Effector memory CD8-positive, alpha-beta T cell (primary cell): ENCODE data around the gene GSE1.

Experiments
- ATAC-seq: fragments of 150-1000 bp; cut with Tn5 transposase; replicated peaks from 2 replicates; pipeline ENCODE4 v1.10.0; 2021; ENCODE audit warnings: mild to moderate bottlenecking, moderate library complexity
- DNase-seq, 3 experiments: peaks; one replicate each; pipeline ENCODE4 v3.0.0; 2021
- H3K27ac Mint-ChIP-seq, 2 donors: one replicate each; pipeline ENCODE4 v1.8.0; 2022; ENCODE audit warnings: mild to moderate bottlenecking in 2 of 2, mixed read lengths in 2 of 2, moderate library complexity in 2 of 2
- H3K27me3 Mint-ChIP-seq, 2 donors: one replicate each; pipeline ENCODE4 v1.8.0; 2022; ENCODE audit warnings: mixed read lengths in 2 of 2
- H3K36me3 Mint-ChIP-seq: one replicate; pipeline ENCODE4 v1.8.0; 2022; ENCODE audit warnings: mild to moderate bottlenecking, moderate library complexity, mixed read lengths; ENCODE audit not compliant: insufficient read depth
- H3K4me1 Mint-ChIP-seq, 2 donors: one replicate each; pipeline ENCODE4 v1.8.0; 2022; ENCODE audit warnings: low read depth in 2 of 2, mixed read lengths in 2 of 2
- H3K4me3 Mint-ChIP-seq, 2 donors: one replicate each; pipeline ENCODE4 v1.8.0; 2022; ENCODE audit warnings: mild to moderate bottlenecking in 2 of 2, mixed read lengths in 2 of 2, moderate library complexity in 2 of 2
- H3K9me3 Mint-ChIP-seq, 2 donors: one replicate each; pipeline ENCODE4 v1.8.0; 2022; ENCODE audit warnings: mixed read lengths in 2 of 2

GSE1 gene

DNA sequence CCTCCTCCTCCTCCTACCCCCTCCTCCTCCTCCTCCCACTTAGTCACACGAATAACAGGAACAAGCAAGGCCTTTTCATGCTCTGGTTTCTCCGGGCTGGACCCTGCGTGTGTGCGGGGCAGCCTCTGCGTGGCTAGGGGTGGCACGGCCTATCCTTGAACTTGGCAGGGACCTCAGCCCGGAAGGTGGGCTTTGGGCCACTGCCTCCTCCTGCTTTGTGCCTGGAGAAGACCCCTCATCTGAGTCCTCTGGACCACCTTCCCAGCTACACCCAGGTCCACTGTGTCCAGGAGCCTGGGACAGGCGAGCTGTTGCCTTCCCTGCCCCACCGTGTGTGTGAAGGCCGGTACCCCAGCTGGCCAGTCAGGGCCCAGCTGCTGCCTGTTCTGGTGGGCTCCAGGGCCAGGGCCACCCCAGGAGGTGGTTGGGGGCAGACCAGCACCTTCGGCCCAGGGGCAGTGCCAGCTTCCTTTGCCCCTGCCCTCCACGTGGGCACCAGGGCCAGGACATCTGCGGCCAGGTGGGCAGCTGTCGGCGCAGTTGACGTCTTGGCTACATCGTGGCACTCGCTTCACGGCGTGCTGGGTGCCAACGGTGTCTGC is 40.3 kb downstream of the GSE1 start:
- peaks cover 42% of the 10 kb centered on the region for H3K36me3 Mint-ChIP-seq
- no peaks in the 10 kb centered on the region for H3K9me3 Mint-ChIP-seq
- H3K27ac Mint-ChIP-seq = peak overlapping the region in 1 of 2 donors; percentile 35
- no peak overlapping the region for H3K4me3 Mint-ChIP-seq
- ATAC-seq = no peak
- no peaks in the 10 kb centered on the region for H3K27me3 Mint-ChIP-seq
- DNase-seq = no peak
- peaks cover 5 to 6% of the 10 kb centered on the region in 2 donors for H3K4me1 Mint-ChIP-seq

- Mint-ChIP-seq H3K36me3 (peaks cover 39% of the 10 kb centered on the region), H3K9me3 (no peaks in the 10 kb centered on the region), H3K4me1 (peaks cover 0 to 2% of the 10 kb centered on the region in 2 donors), H3K27me3 (no peaks in the 10 kb centered on the region), H3K4me3 (no peak overlapping the region), H3K27ac (peak overlapping the region; percentile 35 to 49)
- DNase-seq = no peak
- ATAC-seq = no peak
Observed at GRCh38 chr16:85654251-85655095, 41.4 kb downstream of the GSE1 start.

DNA sequence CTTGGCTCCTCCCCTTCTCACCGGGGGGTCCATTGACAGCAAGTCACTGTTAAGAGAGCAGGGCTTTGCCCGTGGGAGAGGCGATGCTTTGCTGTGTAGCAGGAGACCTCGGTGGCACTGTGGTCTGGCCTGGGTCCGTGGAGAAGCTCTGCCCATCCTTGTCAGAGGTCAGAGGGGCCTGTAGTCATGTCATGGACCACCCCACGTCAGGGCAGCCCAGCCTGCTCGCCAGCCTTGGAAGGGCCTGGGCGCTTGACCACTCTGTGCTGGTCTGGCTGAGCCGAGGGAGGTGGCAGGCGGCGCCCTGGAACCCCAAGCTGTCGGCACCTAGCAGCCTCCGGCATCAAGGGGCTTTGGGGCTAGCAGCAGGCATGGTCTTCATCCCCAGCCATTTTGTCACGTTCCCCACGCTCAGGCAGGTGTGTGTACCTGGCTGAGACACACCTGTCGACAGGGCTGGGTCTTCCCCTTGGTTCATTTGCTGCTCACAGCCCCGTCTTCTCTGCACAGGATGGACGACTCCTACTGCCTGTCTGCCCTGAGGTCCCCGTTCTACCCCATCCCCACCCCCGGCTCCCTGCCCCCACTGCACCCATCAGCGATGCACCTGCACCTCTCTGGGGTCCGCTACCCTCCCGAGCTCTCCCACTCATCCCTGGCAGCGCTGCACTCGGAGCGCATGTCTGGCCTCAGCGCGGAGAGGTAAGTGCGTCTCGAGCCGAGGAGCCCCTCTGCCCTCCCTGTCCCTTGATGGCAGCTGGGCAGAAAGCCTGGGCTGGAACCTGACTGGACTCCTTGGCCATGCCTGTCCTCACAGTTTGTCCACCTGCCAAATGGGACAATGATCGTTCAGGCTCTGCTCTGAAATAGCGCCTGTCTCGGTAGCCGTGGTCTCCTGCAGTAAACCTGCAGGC is 42.4 kb downstream of the GSE1 start:
- ATAC-seq (no peak), DNase-seq (no peak)
- Mint-ChIP-seq H3K27ac (peak overlapping the region in 1 of 2 donors; percentile 12), H3K4me3 (no peak overlapping the region), H3K4me1 (peaks cover 4 to 5% of the 10 kb centered on the region in 2 donors), H3K9me3 (no peaks in the 10 kb centered on the region), H3K27me3 (no peaks in the 10 kb centered on the region), H3K36me3 (peaks cover 44% of the 10 kb centered on the region)

GRCh38 chr16:85656351-85657266 is 43.5 kb downstream of the GSE1 start:
- ATAC-seq = no peak
- H3K36me3 Mint-ChIP-seq = peaks cover 48% of the 10 kb centered on the region
- peaks cover 4 to 5% of the 10 kb centered on the region in 2 donors for H3K4me1 Mint-ChIP-seq
- no peak for DNase-seq
- H3K9me3 Mint-ChIP-seq = no peaks in the 10 kb centered on the region
- no peak overlapping the region for H3K4me3 Mint-ChIP-seq
- H3K27ac Mint-ChIP-seq = no peak overlapping the region
- no peaks in the 10 kb centered on the region for H3K27me3 Mint-ChIP-seq

DNA sequence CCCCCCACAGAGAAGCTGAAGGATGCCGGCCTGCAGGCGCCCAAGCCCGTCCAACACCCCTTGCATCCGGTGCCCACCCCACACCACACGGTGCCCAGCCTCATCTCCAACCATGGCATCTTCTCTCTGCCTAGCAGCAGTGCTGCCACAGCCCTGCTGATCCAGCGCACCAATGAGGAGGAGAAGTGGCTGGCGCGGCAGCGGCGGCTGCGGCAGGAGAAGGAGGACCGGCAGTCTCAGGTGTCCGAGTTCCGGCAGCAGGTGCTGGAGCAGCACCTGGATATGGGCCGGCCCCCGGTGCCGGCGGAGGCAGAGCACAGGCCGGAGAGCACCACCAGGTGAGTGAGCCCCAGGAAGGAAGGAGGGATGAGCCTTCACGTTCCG is 44.1 kb downstream of the GSE1 start:
- no peak for ATAC-seq
- H3K4me3 Mint-ChIP-seq = no peak overlapping the region
- H3K36me3 Mint-ChIP-seq = peaks cover 52% of the 10 kb centered on the region
- no peaks in the 10 kb centered on the region for H3K9me3 Mint-ChIP-seq
- H3K27ac Mint-ChIP-seq = no peak overlapping the region
- H3K27me3 Mint-ChIP-seq = no peaks in the 10 kb centered on the region
- peaks cover 4 to 5% of the 10 kb centered on the region in 2 donors for H3K4me1 Mint-ChIP-seq
- DNase-seq = no peak

- no peak for ATAC-seq
- no peak for DNase-seq
- Mint-ChIP-seq H3K27ac (peak overlapping the region in 1 of 2 donors; percentile 53), H3K36me3 (peaks cover 48% of the 10 kb centered on the region), H3K27me3 (no peaks in the 10 kb centered on the region), H3K9me3 (no peaks in the 10 kb centered on the region), H3K4me3 (no peak overlapping the region), H3K4me1 (peaks cover 2 to 5% of the 10 kb centered on the region in 2 donors)
Observed at GRCh38 chr16:85657996-85658395, 44.9 kb downstream of the GSE1 start.

DNA sequence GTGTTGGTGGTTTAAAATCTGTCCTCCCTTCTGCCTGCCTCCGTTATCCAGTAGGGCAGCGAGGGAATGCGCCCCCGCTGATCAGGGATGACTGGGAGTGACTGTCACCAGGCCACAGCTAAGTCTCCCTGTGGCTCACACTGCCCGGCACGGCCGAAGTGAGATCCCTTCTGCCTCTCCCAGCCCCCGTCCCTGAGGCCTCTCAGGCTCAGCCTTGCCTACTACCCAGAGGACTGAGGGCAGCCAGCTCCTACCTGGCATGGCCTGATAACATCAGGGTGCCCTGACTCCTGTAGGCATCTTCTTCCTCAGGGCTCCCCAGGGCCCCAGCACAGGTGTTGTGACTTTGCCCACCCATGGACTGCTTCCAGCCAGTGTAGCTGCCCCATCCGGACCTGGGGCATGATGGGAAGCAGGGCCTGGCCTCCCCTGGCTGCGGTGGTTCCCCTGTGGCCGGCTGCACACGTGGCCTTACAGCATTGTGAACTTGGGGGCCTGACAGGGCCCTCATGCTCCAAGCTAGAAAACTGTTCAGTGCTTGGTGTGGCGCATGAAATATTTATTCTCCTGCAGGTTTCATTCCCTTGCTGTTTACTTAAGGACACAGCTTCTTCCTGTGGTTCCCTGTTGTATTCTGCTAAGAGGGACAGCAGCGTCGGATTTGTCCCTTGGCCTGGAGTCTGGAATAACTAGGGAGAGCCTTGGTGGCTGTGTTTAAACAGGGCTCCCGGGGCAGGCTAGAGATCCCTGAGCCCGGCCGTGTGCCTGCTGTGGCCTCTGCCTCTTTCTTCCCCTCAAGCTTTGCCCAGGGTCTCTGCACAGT is 45.6 kb downstream of the GSE1 start:
- no peak for DNase-seq
- Mint-ChIP-seq H3K9me3 (no peaks in the 10 kb centered on the region), H3K27me3 (no peaks in the 10 kb centered on the region), H3K27ac (peak overlapping the region in 1 of 2 donors; percentile 53), H3K4me3 (no peak overlapping the region), H3K4me1 (peaks cover 2 to 5% of the 10 kb centered on the region in 2 donors), H3K36me3 (peaks cover 54% of the 10 kb centered on the region)
- no peak for ATAC-seq

DNA sequence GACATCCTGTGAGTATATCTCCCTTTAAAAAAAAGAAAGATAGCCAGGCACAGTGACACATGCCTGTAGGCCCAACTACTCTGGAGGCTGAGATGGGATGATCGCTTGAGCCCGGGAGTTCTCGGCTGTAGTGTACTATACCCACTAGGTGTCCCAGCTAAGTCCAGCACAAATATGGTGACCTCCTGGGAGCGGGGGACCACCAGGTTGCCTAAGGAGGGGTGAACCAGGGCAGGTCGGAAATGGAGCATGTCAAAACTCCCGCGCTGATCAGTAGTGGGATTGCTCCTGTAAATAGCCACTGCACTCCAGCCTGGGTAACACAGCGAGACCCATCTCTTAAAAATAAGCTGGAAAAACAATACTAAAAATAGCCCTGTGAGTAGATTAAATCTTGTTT is 46.2 kb downstream of the GSE1 start:
- H3K36me3 Mint-ChIP-seq = peaks cover 57% of the 10 kb centered on the region

DNA sequence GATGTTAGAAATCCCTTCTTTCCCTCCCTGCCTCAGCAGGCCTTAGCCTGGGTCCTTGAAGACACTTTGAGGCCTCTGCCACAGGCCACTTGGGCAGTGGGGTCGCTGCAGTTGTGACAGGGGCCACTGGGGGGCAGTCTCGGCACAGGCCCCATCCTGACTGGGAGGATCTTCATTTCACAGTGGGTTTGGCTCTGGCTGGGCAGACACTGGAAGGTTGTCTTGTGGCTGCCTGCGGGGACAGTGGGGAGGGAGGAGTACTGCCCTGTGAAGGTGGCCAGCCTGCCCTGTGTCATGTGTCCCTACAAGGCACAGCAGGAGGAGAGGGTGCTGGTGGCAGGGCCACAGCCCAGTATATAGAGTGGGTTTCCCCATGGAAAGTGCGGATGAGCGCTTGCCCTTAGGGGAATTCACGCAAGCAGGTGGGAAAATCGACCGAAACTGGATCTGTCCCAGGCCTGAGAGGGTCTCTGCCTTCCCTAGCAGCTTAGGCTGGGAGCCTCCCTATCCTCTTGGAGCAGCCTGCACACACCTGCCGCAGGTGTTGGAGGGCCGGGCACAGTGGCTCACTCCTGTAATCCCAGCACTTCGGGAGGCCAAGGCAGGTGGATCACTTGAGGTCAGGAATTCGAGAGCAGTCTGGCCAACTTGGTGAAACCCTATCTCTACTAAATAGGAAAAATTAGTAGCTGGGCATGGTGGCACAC is 46.8 kb downstream of the GSE1 start:
- peaks cover 2 to 5% of the 10 kb centered on the region in 2 donors for H3K4me1 Mint-ChIP-seq
- DNase-seq = peak; percentile 54 to 64 (median 58)
- H3K27ac Mint-ChIP-seq = peak overlapping the region; percentile 77 to 79
- no peak overlapping the region for H3K4me3 Mint-ChIP-seq
- H3K9me3 Mint-ChIP-seq = no peaks in the 10 kb centered on the region
- H3K27me3 Mint-ChIP-seq = no peaks in the 10 kb centered on the region
- peaks cover 54% of the 10 kb centered on the region for H3K36me3 Mint-ChIP-seq
- peak; percentile 84 for ATAC-seq

More for the DNA sequence above, 46.2 kb downstream of the GSE1 start:
- Mint-ChIP-seq H3K4me3 (no peak overlapping the region), H3K27me3 (no peaks in the 10 kb centered on the region), H3K4me1 (peaks cover 2 to 5% of the 10 kb centered on the region in 2 donors), H3K9me3 (no peaks in the 10 kb centered on the region), H3K27ac (peak overlapping the region; percentile 77 to 79)
- ATAC-seq = no peak
- DNase-seq = no peak

GRCh38 chr16:85660843-85661739 is 48.0 kb downstream of the GSE1 start:
- H3K4me3 Mint-ChIP-seq = no peak overlapping the region
- H3K36me3 Mint-ChIP-seq = peaks cover 50% of the 10 kb centered on the region
- DNase-seq (no peak), ATAC-seq (no peak)
- no peak overlapping the region for H3K27ac Mint-ChIP-seq
- H3K4me1 Mint-ChIP-seq = peaks cover 2 to 5% of the 10 kb centered on the region in 2 donors
- no peaks in the 10 kb centered on the region for H3K27me3 Mint-ChIP-seq
- no peaks in the 10 kb centered on the region for H3K9me3 Mint-ChIP-seq
